Measurements from ENCODE around the gene AADACL2.

GRCh38 chr3:151777880-151778279 is 44.2 kb downstream of the AADACL2 start:
- no peak for TF ChIP-seq RCOR1 (IDR thresholded peaks at IDR 0.05; ENCODE audit: low read length)
- TF ChIP-seq CTCF (IDR thresholded peaks at IDR 0.05) = no peak
- TF ChIP-seq, protein P1, sequence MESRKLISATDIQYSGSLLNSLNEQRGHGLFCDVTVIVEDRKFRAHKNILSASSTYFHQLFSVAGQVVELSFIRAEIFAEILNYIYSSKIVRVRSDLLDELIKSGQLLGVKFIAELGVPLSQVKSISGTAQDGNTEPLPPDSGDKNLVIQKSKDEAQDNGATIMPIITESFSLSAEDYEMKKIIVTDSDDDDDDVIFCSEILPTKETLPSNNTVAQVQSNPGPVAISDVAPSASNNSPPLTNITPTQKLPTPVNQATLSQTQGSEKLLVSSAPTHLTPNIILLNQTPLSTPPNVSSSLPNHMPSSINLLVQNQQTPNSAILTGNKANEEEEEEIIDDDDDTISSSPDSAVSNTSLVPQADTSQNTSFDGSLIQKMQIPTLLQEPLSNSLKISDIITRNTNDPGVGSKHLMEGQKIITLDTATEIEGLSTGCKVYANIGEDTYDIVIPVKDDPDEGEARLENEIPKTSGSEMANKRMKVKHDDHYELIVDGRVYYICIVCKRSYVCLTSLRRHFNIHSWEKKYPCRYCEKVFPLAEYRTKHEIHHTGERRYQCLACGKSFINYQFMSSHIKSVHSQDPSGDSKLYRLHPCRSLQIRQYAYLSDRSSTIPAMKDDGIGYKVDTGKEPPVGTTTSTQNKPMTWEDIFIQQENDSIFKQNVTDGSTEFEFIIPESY (IDR thresholded peaks at IDR 0.05; ENCODE audit: borderline replicate concordance, low read depth) = no peak
- TF ChIP-seq TAF1 (IDR thresholded peaks at IDR 0.05; ENCODE audit: borderline replicate concordance, low read depth, low read length) = no peak
- no peak for TF ChIP-seq EZH2phosphoT487 (IDR thresholded peaks at IDR 0.05; ENCODE audit: borderline replicate concordance, low read depth)
- no peak for TF ChIP-seq RXRA (IDR thresholded peaks at IDR 0.05; ENCODE audit: borderline replicate concordance, low read depth)
- TF ChIP-seq, protein P2, sequence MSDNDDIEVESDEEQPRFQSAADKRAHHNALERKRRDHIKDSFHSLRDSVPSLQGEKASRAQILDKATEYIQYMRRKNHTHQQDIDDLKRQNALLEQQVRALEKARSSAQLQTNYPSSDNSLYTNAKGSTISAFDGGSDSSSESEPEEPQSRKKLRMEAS (IDR thresholded peaks at IDR 0.05; ENCODE audit: low read depth) = no peak
- no peak for TF ChIP-seq GABPA (IDR thresholded peaks at IDR 0.05; ENCODE audit: low read depth)
